Kidney (tissue), 14 donors: Measurements from ENCODE around the gene ADARB1. TPM values are rescaled to one million over a fixed set of nuclear protein-coding genes. Genes with fewer than 3 reads are reported as not detected.
A peak's percentile ranks its signal among the peaks of the same experiment; 100 is the strongest.

Experiments used
- DNase-seq, 5 donors: peaks; one replicate each; pipeline ENCODE4 v3.0.0-alpha.2; 2013 to 2020
- FAIRE-seq: peaks from 2 replicates; lab custom pipeline; 2012; peaks lifted over from hg19 to GRCh38; lab: Jason Lieb, UNC
- H3K27ac ChIP-seq, 2 donors: one replicate each; pipeline ENCODE4 v1.7.0; 2013; ENCODE audit warnings: low read depth in 2 of 2, low read length in 2 of 2, inconsistent platforms in 1 of 2
- H3K27me3 ChIP-seq: one replicate; pipeline ENCODE4 v1.7.1; 2013; ENCODE audit warnings: low read length, inconsistent platforms; ENCODE audit not compliant: control insufficient read depth, insufficient read depth
- H3K36me3 ChIP-seq, 3 donors: one replicate each; pipeline versions ENCODE4 v1.7.0 to v1.7.1; 2013; ENCODE audit warnings: low read length in 3 of 3, control low read depth in 1 of 3, inconsistent platforms in 1 of 3; ENCODE audit not compliant: insufficient read depth in 3 of 3, control insufficient read depth in 2 of 3
- H3K4me1 ChIP-seq, 3 donors: one replicate each; pipeline versions ENCODE4 v1.7.0 to v1.7.1; 2013; ENCODE audit warnings: low read length in 3 of 3, inconsistent platforms in 1 of 3, low read depth in 1 of 3; ENCODE audit not compliant: control insufficient read depth in 2 of 3, insufficient read depth in 2 of 3
- H3K4me3 ChIP-seq, 3 donors: one replicate each; pipeline versions ENCODE4 v1.7.0 to v1.8.1; 2013; ENCODE audit warnings: low read length in 3 of 3, control low read depth in 1 of 3, inconsistent platforms in 1 of 3
- H3K9ac ChIP-seq, 3 donors: one replicate each; pipeline versions ENCODE4 v1.7.0 to v1.7.1; 2013; ENCODE audit warnings: low read length in 3 of 3, control low read depth in 1 of 3, inconsistent platforms in 1 of 3
- H3K9me3 ChIP-seq, 3 donors: one replicate each; pipeline versions ENCODE4 v1.7.0 to v1.7.1; 2013; ENCODE audit warnings: low read length in 3 of 3, control low read depth in 1 of 3, inconsistent platforms in 1 of 3; ENCODE audit not compliant: control insufficient read depth in 2 of 3, insufficient read depth in 1 of 3
- CTCF ChIP-seq: IDR thresholded peaks from 3 replicates; pipeline ENCODE4 v1.5.1; 2012; ENCODE audit warnings: mild to moderate bottlenecking, moderate library complexity, borderline replicate concordance; ENCODE audit not compliant: insufficient read depth; ENCODE audit errors: extremely low read depth
- intact Hi-C: fragments of 100-400 bp; cut with DNase I; formaldehyde crosslinking; loops from one replicate; pipeline ENCODE4 v1.11.1; 2022
- polyA plus RNA-seq: library from polyadenylated mRNA; stranded (reverse); fragments of 350-450 nt; fragmentation: Illumina TruSeq; extraction: RNeasy Lipid Tissue Mini Kit (QIAGEN cat#74804); gene quantifications from one replicate; pipeline ENCODE4 v1.2.3, GENCODE V29; 2014; ENCODE audit warnings: low read depth, low replicate concordance; ENCODE audit not compliant: insufficient read depth
- total RNA-seq: library from RNA; stranded (reverse); fragmentation: NEBNext Ultra II Directional; extraction: Animal tissue kit (Norgen Biotek cat#: 25700); gene quantifications from one replicate; pipeline ENCODE4 v1.2.1, GENCODE V29; 2021
- donor health status: control.
- donor health status: control.
- donor health status: control.
- donor health status: control.
- donor health status: control.
- donor health status: DM: yes; HTN: yes; CAD: no.
- donor health status: Normal renal cell carcinoma (clear cell type).

Gene ADARB1
- total and polyA plus RNA-seq, 2 donors from 2014 or later: 6.7 to 34.9 TPM

- H3K36me3 ChIP-seq: no peaks in the 10 kb centered on the region
- TF ChIP-seq CTCF: no peak
- no peak for DNase-seq
- intact Hi-C loops: loop anchor here (5.0 kb wide), 1 partner anchor 182 kb away; no protein-coding TSS in a partner anchor
- H3K27ac ChIP-seq: peak overlapping the region; percentile 79 to 85
- FAIRE-seq: no peak
- peaks cover 0 to 16% (median 5%) of the 10 kb centered on the region in 3 donors for H3K4me1 ChIP-seq
- H3K9ac ChIP-seq: no peak overlapping the region
- H3K27me3 ChIP-seq: no peaks in the 10 kb centered on the region
- H3K4me3 ChIP-seq: no peak overlapping the region
- H3K9me3 ChIP-seq: no peaks in the 10 kb centered on the region
Measured at GRCh38 chr21:45129189-45129923, 55.0 kb downstream of the ADARB1 start.

GRCh38 chr21:45130324-45130774, 56.0 kb downstream of the ADARB1 start:
- intact Hi-C loops: no loop called here
- Histone ChIP-seq H3K4me1 (peaks cover 0 to 16% (median 5%) of the 10 kb centered on the region in 3 donors), H3K36me3 (no peaks in the 10 kb centered on the region), H3K4me3 (no peak overlapping the region), H3K9me3 (no peaks in the 10 kb centered on the region), H3K27me3 (no peaks in the 10 kb centered on the region), H3K9ac (peak overlapping the region in 1 of 3 donors; percentile 46), H3K27ac (peak overlapping the region; percentile 79)
- FAIRE-seq: no peak
- TF ChIP-seq CTCF: no peak
- DNase-seq: no peak

- H3K9me3 ChIP-seq: no peaks in the 10 kb centered on the region
- intact Hi-C loops: no loop called here
- FAIRE-seq: no peak
Measured at GRCh38 chr21:45131537-45131999, 57.2 kb downstream of the ADARB1 start.

More at GRCh38 chr21:45131537-45131999, 57.2 kb downstream of the ADARB1 start:
- Histone ChIP-seq H3K27me3 (no peaks in the 10 kb centered on the region), H3K27ac (no peak overlapping the region), H3K4me3 (no peak overlapping the region), H3K9ac (peak overlapping the region in 1 of 3 donors; percentile 46), H3K36me3 (no peaks in the 10 kb centered on the region), H3K4me1 (peaks cover 0 to 16% (median 5%) of the 10 kb centered on the region in 3 donors)
- no peak for DNase-seq
- TF ChIP-seq CTCF: no peak
